ENCODE measurements around the gene TACO1.

DNA sequence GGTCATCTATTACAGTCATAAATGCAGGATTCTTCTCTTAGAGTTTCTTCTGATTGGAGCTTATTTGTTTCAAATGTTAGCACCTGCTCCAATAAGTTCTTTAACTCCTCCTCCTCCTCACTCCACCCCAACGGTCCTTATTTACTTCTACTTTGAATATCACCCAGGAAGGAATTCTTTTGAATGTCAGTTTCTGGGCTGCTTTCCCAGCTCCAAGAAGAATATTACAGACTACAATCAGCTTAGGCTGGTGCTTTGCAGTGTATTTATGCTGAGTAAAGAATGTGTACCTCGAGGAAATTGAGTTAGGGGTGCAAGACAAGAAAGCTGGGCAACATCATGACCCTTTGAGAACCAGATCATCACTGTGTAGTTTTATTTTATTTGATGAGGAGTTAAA is 52.4 kb downstream of the TACO1 start:
- TF ChIP-seq, protein P1, sequence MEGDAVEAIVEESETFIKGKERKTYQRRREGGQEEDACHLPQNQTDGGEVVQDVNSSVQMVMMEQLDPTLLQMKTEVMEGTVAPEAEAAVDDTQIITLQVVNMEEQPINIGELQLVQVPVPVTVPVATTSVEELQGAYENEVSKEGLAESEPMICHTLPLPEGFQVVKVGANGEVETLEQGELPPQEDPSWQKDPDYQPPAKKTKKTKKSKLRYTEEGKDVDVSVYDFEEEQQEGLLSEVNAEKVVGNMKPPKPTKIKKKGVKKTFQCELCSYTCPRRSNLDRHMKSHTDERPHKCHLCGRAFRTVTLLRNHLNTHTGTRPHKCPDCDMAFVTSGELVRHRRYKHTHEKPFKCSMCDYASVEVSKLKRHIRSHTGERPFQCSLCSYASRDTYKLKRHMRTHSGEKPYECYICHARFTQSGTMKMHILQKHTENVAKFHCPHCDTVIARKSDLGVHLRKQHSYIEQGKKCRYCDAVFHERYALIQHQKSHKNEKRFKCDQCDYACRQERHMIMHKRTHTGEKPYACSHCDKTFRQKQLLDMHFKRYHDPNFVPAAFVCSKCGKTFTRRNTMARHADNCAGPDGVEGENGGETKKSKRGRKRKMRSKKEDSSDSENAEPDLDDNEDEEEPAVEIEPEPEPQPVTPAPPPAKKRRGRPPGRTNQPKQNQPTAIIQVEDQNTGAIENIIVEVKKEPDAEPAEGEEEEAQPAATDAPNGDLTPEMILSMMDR (IDR thresholded peaks at IDR 0.05): no peak
- TF ChIP-seq POLR2A (IDR thresholded peaks at IDR 0.05): no peak
